SJSA1 (cell line): Measurements from ENCODE around the gene CRYZL1. TPM values are rescaled to one million over a fixed set of nuclear protein-coding genes. Genes with fewer than 3 reads are reported as not detected.
"Not testable (repeated sequence)": the region's sequence is repeated elsewhere in the genome, so short reads cannot be mapped to it uniquely, and the experiment has no call there.

Source experiments
- DNase-seq, 2 experiments: peaks; one replicate each; pipeline ENCODE4 v3.0.0-alpha.2; 2015 to 2020; ENCODE audit warnings: low spot score in 2 of 2, low read depth in 1 of 2
- H3K27ac ChIP-seq: fragments of 250-450 bp; sonication (Bioruptor Pico); 2 replicates; pipeline ENCODE4 v1.5.1; 2020; ENCODE audit warnings: mild to moderate bottlenecking, moderate library complexity
- H3K27me3 ChIP-seq: fragments of 250-450 bp; sonication (Bioruptor Pico); replicated peaks from 2 replicates; pipeline ENCODE4 v1.5.1; 2020; ENCODE audit warnings: mild to moderate bottlenecking, moderate library complexity
- H3K36me3 ChIP-seq: fragments of 250-450 bp; sonication (Bioruptor Pico); 2 replicates; pipeline ENCODE4 v1.5.1; 2020; ENCODE audit warnings: mild to moderate bottlenecking
- H3K4me1 ChIP-seq: fragments of 250-450 bp; sonication (Bioruptor Pico); replicated peaks from 2 replicates; pipeline ENCODE4 v1.6.1; 2021; ENCODE audit warnings: mild to moderate bottlenecking
- H3K4me3 ChIP-seq: fragments of 250-450 bp; sonication (Bioruptor Pico); 2 replicates; pipeline ENCODE4 v1.5.1; 2020; ENCODE audit warnings: mild to moderate bottlenecking
- H3K9me3 ChIP-seq: fragments of 250-450 bp; sonication (Bioruptor Pico); replicated peaks from 2 replicates; pipeline ENCODE4 v1.5.1; 2020; ENCODE audit warnings: mild to moderate bottlenecking
- total RNA-seq: library from RNA; depleted of rRNA; stranded (reverse); fragments of >200 nt; shearing (Covaris generic); gene quantifications from 2 replicates; pipeline ENCODE4 v1.2.3, GENCODE V29; 2014; rRNA removed

Gene CRYZL1
- 15.3 and 16.5 TPM in 2 replicates for total RNA-seq

- Histone ChIP-seq H3K4me3 (peak within 1 kb of the TSS; percentile 95), H3K27me3 (no peaks in the 10 kb centered on the region), H3K4me1 (0 out of 2 replicates have a peak, but pooled peaks cover 7% of the 10 kb centered on the region), H3K27ac (peak within 1 kb of the TSS; percentile 89), H3K36me3 (peaks cover 14% of the 10 kb centered on the region), H3K9me3 (no peaks in the 10 kb centered on the region)
- peak; percentile 99 to 100 for DNase-seq
Measured at GRCh38 chr21:33641352-33642026, at the start of gene CRYZL1. CRYZL1 (minus strand) TSS chr21:33641741; CDS start chr21:33631551, 10,190 bp downstream.

- Histone ChIP-seq H3K27me3 (no peaks in the 10 kb centered on the region), H3K9me3 (no peaks in the 10 kb centered on the region), H3K4me3 (no peak overlapping the region), H3K36me3 (no peaks in the 10 kb centered on the region), H3K4me1 (peaks cover 31% of the 10 kb centered on the region), H3K27ac (no peak overlapping the region)
- no peak for DNase-seq
Measured at GRCh38 chr21:33690874-33691273, 49.3 kb upstream of the CRYZL1 start.

- Histone ChIP-seq H3K9me3 (no peaks in the 10 kb centered on the region), H3K4me1 (peaks cover 55% of the 10 kb centered on the region), H3K27me3 (no peaks in the 10 kb centered on the region), H3K4me3 (no peak overlapping the region), H3K27ac (peak overlapping the region; percentile 43; the same call in 1 of the 2 replicates), H3K36me3 (no peaks in the 10 kb centered on the region)
- no peak for DNase-seq
Measured at GRCh38 chr21:33688353-33688752, 46.8 kb upstream of the CRYZL1 start.

GRCh38 chr21:33687634-33688033 lies 46.1 kb upstream of the CRYZL1 start:
- no peaks in the 10 kb centered on the region for H3K9me3 ChIP-seq
- H3K27ac ChIP-seq: peak overlapping the region; percentile 43
- DNase-seq: peak in 1 of 2 experiments; percentile 70
- no peak overlapping the region for H3K4me3 ChIP-seq
- no peaks in the 10 kb centered on the region for H3K27me3 ChIP-seq
- peaks cover 62% of the 10 kb centered on the region for H3K4me1 ChIP-seq
- no peaks in the 10 kb centered on the region for H3K36me3 ChIP-seq

- H3K9me3 ChIP-seq: no peaks in the 10 kb centered on the region
- no peaks in the 10 kb centered on the region for H3K36me3 ChIP-seq
- H3K27ac ChIP-seq: peak overlapping the region; percentile 87
- no peak overlapping the region for H3K4me3 ChIP-seq
- DNase-seq: no peak
- H3K4me1 ChIP-seq: peaks cover 66% of the 10 kb centered on the region
- no peaks in the 10 kb centered on the region for H3K27me3 ChIP-seq
Measured at GRCh38 chr21:33686386-33686785, 44.8 kb upstream of the CRYZL1 start.

GRCh38 chr21:33685613-33686197 lies 44.2 kb upstream of the CRYZL1 start:
- no peak overlapping the region for H3K4me3 ChIP-seq
- peaks cover 62% of the 10 kb centered on the region for H3K4me1 ChIP-seq
- no peaks in the 10 kb centered on the region for H3K36me3 ChIP-seq
- no peaks in the 10 kb centered on the region for H3K9me3 ChIP-seq
- peak overlapping the region; percentile 87 for H3K27ac ChIP-seq
- DNase-seq: peak; percentile 49 to 86
- H3K27me3 ChIP-seq: no peaks in the 10 kb centered on the region

- Histone ChIP-seq H3K27ac (peak overlapping the region; percentile 87), H3K27me3 (no peaks in the 10 kb centered on the region), H3K9me3 (no peaks in the 10 kb centered on the region), H3K4me1 (peaks cover 62% of the 10 kb centered on the region), H3K36me3 (no peaks in the 10 kb centered on the region), H3K4me3 (no peak overlapping the region)
- DNase-seq: peak in 1 of 2 experiments; percentile 67
Measured at GRCh38 chr21:33684923-33685560, 43.5 kb upstream of the CRYZL1 start.

GRCh38 chr21:33684068-33684467 lies 42.5 kb upstream of the CRYZL1 start:
- H3K36me3 ChIP-seq: no peaks in the 10 kb centered on the region; the same call in 1 of the 2 replicates
- H3K27me3 ChIP-seq: no peaks in the 10 kb centered on the region
- H3K4me3 ChIP-seq: no peak overlapping the region
- H3K27ac ChIP-seq: peak overlapping the region; percentile 87
- H3K4me1 ChIP-seq: peaks cover 62% of the 10 kb centered on the region
- H3K9me3 ChIP-seq: no peaks in the 10 kb centered on the region
- DNase-seq: no peak

GRCh38 chr21:33682992-33683627 lies 41.6 kb upstream of the CRYZL1 start:
- H3K27ac ChIP-seq: peak overlapping the region; percentile 87
- peak; percentile 70 to 82 for DNase-seq
- H3K27me3 ChIP-seq: no peaks in the 10 kb centered on the region
- H3K4me3 ChIP-seq: no peak overlapping the region
- H3K36me3 ChIP-seq: no peaks in the 10 kb centered on the region; the same call in 1 of the 2 replicates
- H3K9me3 ChIP-seq: no peaks in the 10 kb centered on the region
- peaks cover 62% of the 10 kb centered on the region for H3K4me1 ChIP-seq

GRCh38 chr21:33680870-33681269 lies 39.3 kb upstream of the CRYZL1 start:
- Histone ChIP-seq H3K9me3 (no peaks in the 10 kb centered on the region), H3K36me3 (no peaks in the 10 kb centered on the region; the same call in 1 of the 2 replicates), H3K4me3 (no peak overlapping the region), H3K27me3 (no peaks in the 10 kb centered on the region), H3K4me1 (peaks cover 44% of the 10 kb centered on the region), H3K27ac (no peak overlapping the region)
- no peak for DNase-seq

- H3K4me3 ChIP-seq: no peak overlapping the region
- no peaks in the 10 kb centered on the region for H3K27me3 ChIP-seq
- H3K4me1 ChIP-seq: peaks cover 11% of the 10 kb centered on the region
- H3K36me3 ChIP-seq: no peaks in the 10 kb centered on the region; the same call in 1 of the 2 replicates
- H3K9me3 ChIP-seq: no peaks in the 10 kb centered on the region
- H3K27ac ChIP-seq: no peak overlapping the region
- DNase-seq: no peak
Measured at GRCh38 chr21:33677450-33677849, 35.9 kb upstream of the CRYZL1 start.

GRCh38 chr21:33676666-33677065 lies 35.1 kb upstream of the CRYZL1 start:
- not testable (repeated sequence) for H3K27ac ChIP-seq, DNase-seq, H3K27me3 ChIP-seq, H3K9me3 ChIP-seq, H3K4me1 ChIP-seq, H3K36me3 ChIP-seq, H3K4me3 ChIP-seq

- Histone ChIP-seq H3K4me3 (no peak overlapping the region), H3K27ac (no peak overlapping the region), H3K36me3 (peaks cover 6% of the 10 kb centered on the region), H3K4me1 (peaks cover 9% of the 10 kb centered on the region), H3K27me3 (no peaks in the 10 kb centered on the region), H3K9me3 (no peaks in the 10 kb centered on the region)
- no peak for DNase-seq
Measured at GRCh38 chr21:33674226-33674625, 32.7 kb upstream of the CRYZL1 start.
